Activated CD8-positive, alpha-beta memory T cell treated with anti-CD3 and anti-CD28 coated beads, Interleukin-2, amount 50 U/mL, for 1 hour (primary cell): ENCODE measurements around the gene USP2.

Experiments
- DNase-seq: peaks from one replicate; pipeline ENCODE4 v3.0.0-alpha.2; 2020; ENCODE audit errors: extremely low read depth

Gene USP2

GRCh38 chr11:119307219-119307618, 74.3 kb downstream of the USP2 start:
- no peak for DNase-seq

GRCh38 chr11:119306373-119306890, 75.1 kb downstream of the USP2 start:
- DNase-seq = peak; percentile 54

- DNase-seq = no peak
Measured at GRCh38 chr11:119305556-119306372, 75.7 kb downstream of the USP2 start.
